Measurements from ENCODE around the gene MTREX.

Gene MTREX

GRCh38 chr5:55324006-55324405 is 16.2 kb downstream of the MTREX start:
- Histone ChIP-seq H3K4me1 (ENCODE audit: control insufficient read depth, insufficient read depth, low read length, poor library complexity, severe bottlenecking) (peaks cover 2% of the 10 kb centered on the region), H3K9me3 (ENCODE audit: control insufficient read depth, low read length) (no peaks in the 10 kb centered on the region), H3K27me3 (replicated peaks; ENCODE audit: control insufficient read depth, insufficient read depth, low read length, poor library complexity, severe bottlenecking) (no peaks in the 10 kb centered on the region), H3K27ac (ENCODE audit: insufficient read depth, low read length, poor library complexity, severe bottlenecking) (no peak overlapping the region), H3K4me3 (ENCODE audit: insufficient read depth, low read depth, low read length, poor library complexity, severe bottlenecking) (no peak overlapping the region), H3K36me3 (ENCODE audit: control insufficient read depth, insufficient read depth, low read length) (peaks cover 6% of the 10 kb centered on the region)
- DNase-seq: no peak

GRCh38 chr5:55324815-55325418 is 17.1 kb downstream of the MTREX start:
- no peak overlapping the region for H3K27ac ChIP-seq (ENCODE audit: insufficient read depth, low read length, poor library complexity, severe bottlenecking)
- H3K9me3 ChIP-seq (ENCODE audit: control insufficient read depth, low read length): no peaks in the 10 kb centered on the region
- peaks cover 10% of the 10 kb centered on the region for H3K36me3 ChIP-seq (ENCODE audit: control insufficient read depth, insufficient read depth, low read length)
- peaks cover 2% of the 10 kb centered on the region for H3K4me1 ChIP-seq (ENCODE audit: control insufficient read depth, insufficient read depth, low read length, poor library complexity, severe bottlenecking)
- no peak for DNase-seq
- H3K4me3 ChIP-seq (ENCODE audit: insufficient read depth, low read depth, low read length, poor library complexity, severe bottlenecking): no peak overlapping the region
- H3K27me3 ChIP-seq (replicated peaks; ENCODE audit: control insufficient read depth, insufficient read depth, low read length, poor library complexity, severe bottlenecking): no peaks in the 10 kb centered on the region

GRCh38 chr5:55325621-55326020 is 17.8 kb downstream of the MTREX start:
- no peaks in the 10 kb centered on the region for H3K27me3 ChIP-seq (replicated peaks; ENCODE audit: control insufficient read depth, insufficient read depth, low read length, poor library complexity, severe bottlenecking)
- DNase-seq: no peak
- H3K27ac ChIP-seq (ENCODE audit: insufficient read depth, low read length, poor library complexity, severe bottlenecking): no peak overlapping the region
- H3K36me3 ChIP-seq (ENCODE audit: control insufficient read depth, insufficient read depth, low read length): peaks cover 14% of the 10 kb centered on the region
- no peak overlapping the region for H3K4me3 ChIP-seq (ENCODE audit: insufficient read depth, low read depth, low read length, poor library complexity, severe bottlenecking)
- H3K4me1 ChIP-seq (ENCODE audit: control insufficient read depth, insufficient read depth, low read length, poor library complexity, severe bottlenecking): peaks cover 1% of the 10 kb centered on the region
- no peaks in the 10 kb centered on the region for H3K9me3 ChIP-seq (ENCODE audit: control insufficient read depth, low read length)

- DNase-seq: no peak
- Histone ChIP-seq H3K36me3 (ENCODE audit: control insufficient read depth, insufficient read depth, low read length) (peaks cover 23% of the 10 kb centered on the region), H3K27ac (ENCODE audit: insufficient read depth, low read length, poor library complexity, severe bottlenecking) (no peak overlapping the region), H3K4me1 (ENCODE audit: control insufficient read depth, insufficient read depth, low read length, poor library complexity, severe bottlenecking) (no peaks in the 10 kb centered on the region), H3K9me3 (ENCODE audit: control insufficient read depth, low read length) (no peaks in the 10 kb centered on the region), H3K27me3 (replicated peaks; ENCODE audit: control insufficient read depth, insufficient read depth, low read length, poor library complexity, severe bottlenecking) (no peaks in the 10 kb centered on the region), H3K4me3 (ENCODE audit: insufficient read depth, low read depth, low read length, poor library complexity, severe bottlenecking) (no peak overlapping the region)
Observed at GRCh38 chr5:55327281-55327680, 19.5 kb downstream of the MTREX start.

GRCh38 chr5:55331321-55331720 is 23.5 kb downstream of the MTREX start:
- Histone ChIP-seq H3K4me1 (ENCODE audit: control insufficient read depth, insufficient read depth, low read length, poor library complexity, severe bottlenecking) (no peaks in the 10 kb centered on the region), H3K27ac (ENCODE audit: insufficient read depth, low read length, poor library complexity, severe bottlenecking) (no peak overlapping the region), H3K36me3 (ENCODE audit: control insufficient read depth, insufficient read depth, low read length) (peaks cover 30% of the 10 kb centered on the region), H3K27me3 (replicated peaks; ENCODE audit: control insufficient read depth, insufficient read depth, low read length, poor library complexity, severe bottlenecking) (no peaks in the 10 kb centered on the region), H3K4me3 (ENCODE audit: insufficient read depth, low read depth, low read length, poor library complexity, severe bottlenecking) (no peak overlapping the region), H3K9me3 (ENCODE audit: control insufficient read depth, low read length) (no peaks in the 10 kb centered on the region)
- no peak for DNase-seq

- Histone ChIP-seq H3K27me3 (replicated peaks; ENCODE audit: control insufficient read depth, insufficient read depth, low read length, poor library complexity, severe bottlenecking) (no peaks in the 10 kb centered on the region), H3K36me3 (ENCODE audit: control insufficient read depth, insufficient read depth, low read length) (peaks cover 30% of the 10 kb centered on the region), H3K4me3 (ENCODE audit: insufficient read depth, low read depth, low read length, poor library complexity, severe bottlenecking) (no peak overlapping the region), H3K4me1 (ENCODE audit: control insufficient read depth, insufficient read depth, low read length, poor library complexity, severe bottlenecking) (no peaks in the 10 kb centered on the region), H3K9me3 (ENCODE audit: control insufficient read depth, low read length) (no peaks in the 10 kb centered on the region), H3K27ac (ENCODE audit: insufficient read depth, low read length, poor library complexity, severe bottlenecking) (no peak overlapping the region)
- no peak for DNase-seq
Observed at GRCh38 chr5:55333017-55333416, 25.2 kb downstream of the MTREX start.

- Histone ChIP-seq H3K27me3 (replicated peaks; ENCODE audit: control insufficient read depth, insufficient read depth, low read length, poor library complexity, severe bottlenecking) (no peaks in the 10 kb centered on the region), H3K36me3 (ENCODE audit: control insufficient read depth, insufficient read depth, low read length) (peaks cover 26% of the 10 kb centered on the region), H3K9me3 (ENCODE audit: control insufficient read depth, low read length) (no peaks in the 10 kb centered on the region), H3K4me1 (ENCODE audit: control insufficient read depth, insufficient read depth, low read length, poor library complexity, severe bottlenecking) (no peaks in the 10 kb centered on the region), H3K27ac (ENCODE audit: insufficient read depth, low read length, poor library complexity, severe bottlenecking) (no peak overlapping the region), H3K4me3 (ENCODE audit: insufficient read depth, low read depth, low read length, poor library complexity, severe bottlenecking) (no peak overlapping the region)
- no peak for DNase-seq
Observed at GRCh38 chr5:55333811-55334210, 26.0 kb downstream of the MTREX start.

GRCh38 chr5:55338092-55338613 is 30.4 kb downstream of the MTREX start:
- H3K27me3 ChIP-seq (replicated peaks; ENCODE audit: control insufficient read depth, insufficient read depth, low read length, poor library complexity, severe bottlenecking): no peaks in the 10 kb centered on the region
- H3K9me3 ChIP-seq (ENCODE audit: control insufficient read depth, low read length): no peaks in the 10 kb centered on the region
- peaks cover 25% of the 10 kb centered on the region for H3K36me3 ChIP-seq (ENCODE audit: control insufficient read depth, insufficient read depth, low read length)
- H3K4me1 ChIP-seq (ENCODE audit: control insufficient read depth, insufficient read depth, low read length, poor library complexity, severe bottlenecking): no peaks in the 10 kb centered on the region
- H3K4me3 ChIP-seq (ENCODE audit: insufficient read depth, low read depth, low read length, poor library complexity, severe bottlenecking): no peak overlapping the region
- H3K27ac ChIP-seq (ENCODE audit: insufficient read depth, low read length, poor library complexity, severe bottlenecking): no peak overlapping the region
- no peak for DNase-seq

GRCh38 chr5:55338810-55339243 is 31.0 kb downstream of the MTREX start:
- Histone ChIP-seq H3K36me3 (ENCODE audit: control insufficient read depth, insufficient read depth, low read length) (peaks cover 23% of the 10 kb centered on the region), H3K27ac (ENCODE audit: insufficient read depth, low read length, poor library complexity, severe bottlenecking) (no peak overlapping the region), H3K4me3 (ENCODE audit: insufficient read depth, low read depth, low read length, poor library complexity, severe bottlenecking) (no peak overlapping the region), H3K27me3 (replicated peaks; ENCODE audit: control insufficient read depth, insufficient read depth, low read length, poor library complexity, severe bottlenecking) (no peaks in the 10 kb centered on the region), H3K4me1 (ENCODE audit: control insufficient read depth, insufficient read depth, low read length, poor library complexity, severe bottlenecking) (no peaks in the 10 kb centered on the region), H3K9me3 (ENCODE audit: control insufficient read depth, low read length) (no peaks in the 10 kb centered on the region)
- DNase-seq: no peak

GRCh38 chr5:55343107-55343506 is 35.3 kb downstream of the MTREX start:
- peaks cover 48% of the 10 kb centered on the region for H3K36me3 ChIP-seq (ENCODE audit: control insufficient read depth, insufficient read depth, low read length)
- no peaks in the 10 kb centered on the region for H3K9me3 ChIP-seq (ENCODE audit: control insufficient read depth, low read length)

More at GRCh38 chr5:55343107-55343506, 35.3 kb downstream of the MTREX start:
- H3K4me3 ChIP-seq (ENCODE audit: insufficient read depth, low read depth, low read length, poor library complexity, severe bottlenecking): no peak overlapping the region
- no peaks in the 10 kb centered on the region for H3K4me1 ChIP-seq (ENCODE audit: control insufficient read depth, insufficient read depth, low read length, poor library complexity, severe bottlenecking)
- no peak overlapping the region for H3K27ac ChIP-seq (ENCODE audit: insufficient read depth, low read length, poor library complexity, severe bottlenecking)
- no peaks in the 10 kb centered on the region for H3K27me3 ChIP-seq (replicated peaks; ENCODE audit: control insufficient read depth, insufficient read depth, low read length, poor library complexity, severe bottlenecking)
- DNase-seq: no peak
